ENCODE results near the gene SLC26A2. TPM values are rescaled to one million over a fixed set of nuclear protein-coding genes. Genes with fewer than 3 reads are reported as not detected.
"Not testable (repeated sequence)": the region's sequence is repeated elsewhere in the genome, so short reads cannot be mapped to it uniquely, and the experiment has no call there.

The SLC26A2 gene
- total RNA-seq, 2 donors from 2014 or later: 7.2 to 12.0 TPM

DNA sequence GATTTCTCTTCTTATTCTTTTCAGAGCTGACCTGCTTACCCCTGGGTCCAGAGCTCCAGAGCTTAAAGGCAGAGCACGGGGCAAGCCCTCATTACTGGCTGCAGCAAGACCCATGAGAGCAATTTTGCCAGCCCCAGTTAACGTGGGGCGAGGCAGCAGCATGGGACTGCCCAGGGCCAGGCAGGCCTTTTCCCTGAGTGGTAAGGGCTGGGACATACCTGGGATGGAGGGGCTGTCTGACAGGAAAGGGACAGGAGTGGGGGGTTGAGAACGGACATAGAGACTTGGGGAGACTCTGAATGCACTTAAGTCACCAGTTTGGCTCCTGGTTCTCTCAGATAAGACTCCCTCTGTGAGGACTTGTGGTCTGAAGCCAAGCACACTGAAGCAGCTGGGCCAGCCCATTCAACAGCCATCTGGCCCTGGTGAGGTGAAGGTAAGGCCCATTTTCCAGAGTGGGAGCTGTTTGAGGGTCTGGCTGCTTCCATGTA lies 66.2 kb downstream of the SLC26A2 start:
- H3K4me3 ChIP-seq: no peak overlapping the region
- peaks cover 74% of the 10 kb centered on the region for H3K36me3 ChIP-seq
- H3K4me1 ChIP-seq: peaks cover 0 to 32% of the 10 kb centered on the region in 2 donors
- H3K27me3 ChIP-seq: no peaks in the 10 kb centered on the region
- no peak for DNase-seq (ENCODE audit: low spot score)
- no peak overlapping the region for H3K27ac ChIP-seq
- no peaks in the 10 kb centered on the region for H3K9me3 ChIP-seq
- TF ChIP-seq, protein P1, sequence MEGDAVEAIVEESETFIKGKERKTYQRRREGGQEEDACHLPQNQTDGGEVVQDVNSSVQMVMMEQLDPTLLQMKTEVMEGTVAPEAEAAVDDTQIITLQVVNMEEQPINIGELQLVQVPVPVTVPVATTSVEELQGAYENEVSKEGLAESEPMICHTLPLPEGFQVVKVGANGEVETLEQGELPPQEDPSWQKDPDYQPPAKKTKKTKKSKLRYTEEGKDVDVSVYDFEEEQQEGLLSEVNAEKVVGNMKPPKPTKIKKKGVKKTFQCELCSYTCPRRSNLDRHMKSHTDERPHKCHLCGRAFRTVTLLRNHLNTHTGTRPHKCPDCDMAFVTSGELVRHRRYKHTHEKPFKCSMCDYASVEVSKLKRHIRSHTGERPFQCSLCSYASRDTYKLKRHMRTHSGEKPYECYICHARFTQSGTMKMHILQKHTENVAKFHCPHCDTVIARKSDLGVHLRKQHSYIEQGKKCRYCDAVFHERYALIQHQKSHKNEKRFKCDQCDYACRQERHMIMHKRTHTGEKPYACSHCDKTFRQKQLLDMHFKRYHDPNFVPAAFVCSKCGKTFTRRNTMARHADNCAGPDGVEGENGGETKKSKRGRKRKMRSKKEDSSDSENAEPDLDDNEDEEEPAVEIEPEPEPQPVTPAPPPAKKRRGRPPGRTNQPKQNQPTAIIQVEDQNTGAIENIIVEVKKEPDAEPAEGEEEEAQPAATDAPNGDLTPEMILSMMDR (IDR thresholded peaks at IDR 0.05): no peak

DNA sequence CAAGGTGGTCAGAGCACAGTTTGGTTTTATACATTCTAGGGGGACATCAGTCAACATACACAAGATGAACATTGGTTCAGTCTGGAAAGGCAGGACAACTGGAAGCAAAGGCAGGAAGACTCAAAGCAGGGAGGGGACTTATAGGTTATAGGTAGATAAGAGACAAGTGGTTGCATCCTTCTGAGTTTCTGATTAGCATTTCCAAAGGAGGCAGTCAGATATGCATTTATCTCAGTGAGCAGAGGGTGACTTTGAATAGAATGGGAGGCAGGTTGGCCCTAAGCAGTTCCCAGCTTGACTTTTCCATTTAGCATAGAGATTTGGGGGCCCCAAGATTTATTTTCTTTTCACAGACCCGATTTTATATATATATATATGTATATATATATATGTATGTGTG lies 67.5 kb downstream of the SLC26A2 start:
- DNase-seq (ENCODE audit: low spot score); H3K4me3 ChIP-seq; H3K27ac ChIP-seq; H3K27me3 ChIP-seq; H3K9me3 ChIP-seq: not testable (repeated sequence)
- Histone ChIP-seq H3K4me1 (peaks cover 0 to 18% of the 10 kb centered on the region in 2 donors), H3K36me3 (peaks cover 87% of the 10 kb centered on the region)

DNA sequence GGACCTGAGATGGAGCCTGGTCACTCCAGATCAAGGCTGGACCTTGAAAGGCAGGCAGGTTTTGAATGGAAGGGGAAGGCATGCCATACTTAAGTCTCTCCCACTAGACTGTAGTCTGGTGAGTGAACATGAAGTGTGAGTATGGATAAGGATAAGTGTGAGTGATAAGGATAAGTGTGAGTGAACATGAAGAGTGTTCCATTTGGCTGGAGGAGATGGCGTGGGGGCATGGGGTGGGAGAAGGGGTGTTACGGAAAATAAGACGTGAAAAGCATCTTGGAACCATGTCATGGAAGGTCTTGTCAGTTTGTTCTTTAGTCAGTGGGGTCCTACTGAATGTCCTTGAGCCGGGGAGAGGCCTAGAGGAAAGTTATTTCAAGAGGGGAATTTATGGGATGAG lies 72.8 kb downstream of the SLC26A2 start:
- no peak for DNase-seq (ENCODE audit: low spot score)
- Histone ChIP-seq H3K27me3 (no peaks in the 10 kb centered on the region), H3K4me3 (no peak overlapping the region), H3K27ac (no peak overlapping the region), H3K9me3 (no peaks in the 10 kb centered on the region), H3K4me1 (peaks cover 0 to 12% of the 10 kb centered on the region in 2 donors), H3K36me3 (peaks cover 77% of the 10 kb centered on the region)
- TF ChIP-seq, protein P1 (IDR thresholded peaks at IDR 0.05): no peak

DNA sequence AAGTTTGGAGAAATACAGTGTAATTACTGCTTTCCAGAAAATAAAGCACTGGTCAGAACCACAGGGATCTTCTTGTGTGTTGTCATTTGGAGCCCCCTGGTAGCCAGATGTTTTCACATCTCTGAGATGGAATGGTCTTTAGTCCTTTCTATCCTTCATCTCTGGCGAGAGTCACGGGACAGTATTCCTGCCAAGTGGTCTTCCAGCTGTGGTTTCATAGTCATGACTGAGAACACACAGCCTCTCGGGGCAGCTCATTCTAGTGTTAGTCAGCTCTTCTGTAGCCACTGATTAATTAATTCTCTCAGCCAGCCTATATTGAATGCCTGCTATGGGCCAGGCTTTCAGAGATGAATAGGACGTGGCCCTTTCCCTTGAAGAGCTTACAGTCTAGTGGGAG lies 74.1 kb downstream of the SLC26A2 start:
- DNase-seq (ENCODE audit: low spot score): no peak
- Histone ChIP-seq H3K4me1 (peaks cover 0 to 12% of the 10 kb centered on the region in 2 donors), H3K27me3 (no peaks in the 10 kb centered on the region), H3K27ac (no peak overlapping the region), H3K9me3 (no peaks in the 10 kb centered on the region), H3K4me3 (no peak overlapping the region), H3K36me3 (peaks cover 83% of the 10 kb centered on the region)
- TF ChIP-seq, protein P1 (IDR thresholded peaks at IDR 0.05): no peak

DNA sequence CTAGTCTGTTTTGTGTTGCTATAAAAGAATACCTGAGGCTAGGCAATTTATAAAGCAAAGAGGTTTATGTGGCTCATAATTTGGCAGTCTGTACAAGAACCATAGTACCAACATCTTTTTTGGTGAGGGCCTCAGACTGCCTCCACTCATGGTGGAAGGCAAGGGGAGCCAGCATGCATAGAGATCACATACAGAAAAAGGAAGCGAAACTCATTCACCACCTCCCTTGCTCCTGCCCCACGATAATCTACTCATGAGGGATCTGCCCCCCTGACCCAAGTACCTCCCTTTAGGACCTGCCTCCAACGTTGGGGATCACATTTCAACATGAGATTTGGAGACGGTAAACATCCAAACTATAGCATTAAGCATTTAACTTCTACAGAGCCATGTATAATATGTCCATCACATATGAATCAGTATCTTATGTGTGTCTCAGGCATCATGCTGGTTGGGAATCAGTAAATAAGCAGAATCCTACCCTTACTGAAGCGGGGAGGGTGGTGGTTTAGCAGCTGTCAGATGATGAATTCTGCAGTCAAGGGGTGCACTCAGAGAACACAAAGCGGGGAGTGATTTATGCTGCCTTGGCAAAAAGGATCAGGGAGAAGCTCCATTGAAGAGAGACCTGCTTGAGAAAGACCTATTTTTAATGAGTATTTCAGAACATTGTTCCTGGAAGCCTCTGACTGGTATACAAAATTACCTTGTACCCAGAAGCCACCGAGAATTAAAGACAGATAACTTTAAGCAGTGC lies 74.8 kb downstream of the SLC26A2 start:
- Histone ChIP-seq H3K4me1 (peaks cover 0 to 12% of the 10 kb centered on the region in 2 donors), H3K9me3 (no peaks in the 10 kb centered on the region), H3K36me3 (peaks cover 82% of the 10 kb centered on the region), H3K27ac (no peak overlapping the region), H3K27me3 (no peaks in the 10 kb centered on the region), H3K4me3 (no peak overlapping the region)
- TF ChIP-seq, protein P1 (IDR thresholded peaks at IDR 0.05): no peak
- DNase-seq (ENCODE audit: low spot score): no peak

DNA sequence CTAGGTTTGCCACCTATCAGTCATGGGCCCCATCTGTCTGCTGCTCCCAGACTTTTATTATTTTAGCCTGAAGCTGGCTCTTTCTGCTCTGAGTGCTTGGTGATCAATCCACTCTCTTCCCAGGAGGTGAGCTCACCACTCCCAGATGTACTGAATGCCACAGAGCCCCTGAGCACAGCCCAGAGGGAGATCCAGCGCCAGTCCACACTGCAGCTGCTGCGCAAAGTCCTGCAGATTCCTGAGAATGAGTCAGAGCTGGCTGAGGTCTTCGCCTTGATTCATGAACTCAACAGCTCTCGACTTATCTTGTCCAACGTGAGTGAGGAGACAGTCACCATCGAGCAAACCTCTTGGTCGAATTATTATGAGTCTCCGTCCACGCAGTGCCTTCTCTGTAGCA lies 76.0 kb downstream of the SLC26A2 start:
- DNase-seq (ENCODE audit: low spot score): no peak
- Histone ChIP-seq H3K4me1 (peaks cover 0 to 12% of the 10 kb centered on the region in 2 donors), H3K4me3 (no peak overlapping the region), H3K9me3 (no peaks in the 10 kb centered on the region), H3K27ac (peak overlapping the region in 1 of 2 donors; percentile 40), H3K36me3 (peaks cover 82% of the 10 kb centered on the region), H3K27me3 (no peaks in the 10 kb centered on the region)
- TF ChIP-seq, protein P1 (IDR thresholded peaks at IDR 0.05): no peak

Other genes starting within 250 kb of the SLC26A2 start
- gene PPARGC1B, start 230.4 kb upstream of the SLC26A2 start, total RNA-seq: 10 to 100 TPM; 10.1 to 11.4 TPM
- gene PDE6A, start 16.0 kb upstream of the SLC26A2 start, total RNA-seq: under 1 TPM in 1 of 2 donors, not detected in 1; 0.08 TPM
- gene TIGD6, start 39.9 kb downstream of the SLC26A2 start, total RNA-seq: 1 to 10 TPM; 1.6 to 2.3 TPM
- 10 to 100 TPM; 18.4 to 21.1 TPM for gene HMGXB3, start 40.0 kb downstream of the SLC26A2 start, total RNA-seq
- 10 to 100 TPM; 11.2 to 24.6 TPM for gene CSF1R, start 125.8 kb downstream of the SLC26A2 start, total RNA-seq
- gene PDGFRB, start 195.1 kb downstream of the SLC26A2 start, total RNA-seq: 10 to 100 TPM; 68.3 to 68.7 TPM
- gene CDX1, start 206.0 kb downstream of the SLC26A2 start, total RNA-seq: not detected
- not detected for gene SLC6A7, start 229.3 kb downstream of the SLC26A2 start, total RNA-seq

Measured in right atrium auricular region (tissue), 2 donors.